ENCODE results near the gene THBS4. TPM values are rescaled to one million over a fixed set of nuclear protein-coding genes. Genes with fewer than 3 reads are reported as not detected.

The THBS4 gene
- total and polyA plus RNA-seq, 9 of the 15 experiments (the other 6 are each of a cell fraction or from before 2014, with no cell fraction given): 0.07 to 0.08 TPM; not detected in 7

GRCh38 chr5:80048084-80048780 lies 13.1 kb downstream of the THBS4 start:
- CTCF ChIA-PET (ENCODE audit: low intra/inter-chr PET ratio): no interaction called here
- Histone ChIP-seq H3K27me3 (ENCODE audit: control insufficient read depth in 2 of 2, insufficient read depth in 2 of 2, low read length in 2 of 2) (peaks cover 13 to 16% of the 10 kb centered on the region in 2 experiments; a peak in 4 of 5 replicates), H3K9me1 (ENCODE audit: control insufficient read depth, insufficient read depth, low read length) (no peaks in the 10 kb centered on the region), H3K4me3 (no peak overlapping the region), H3K9me3 (replicated peaks; ENCODE audit: control insufficient read depth, insufficient read depth, low read depth, low read length) (no peaks in the 10 kb centered on the region), H3K27ac (ENCODE audit: extremely low read depth, low read depth, low read length) (no peak overlapping the region), H4K20me1 (replicated peaks; ENCODE audit: control insufficient read depth, insufficient read depth, low read length) (no peaks in the 10 kb centered on the region), H3K4me1 (replicated peaks in 1 of 2; ENCODE audit: control insufficient read depth in 2 of 2, insufficient read depth in 2 of 2, low read length in 2 of 2) (no peaks in the 10 kb centered on the region), H2AFZ (ENCODE audit: low read depth, low read length) (no peak overlapping the region), H3K9ac (ENCODE audit: insufficient read depth in 1 of 2, low read depth in 2 of 2, low read length in 2 of 2) (no peak overlapping the region), H3K79me2 (ENCODE audit: control insufficient read depth, insufficient read depth, low read length) (no peaks in the 10 kb centered on the region), H3K36me3 (ENCODE audit: control insufficient read depth, insufficient read depth, low read length) (no peaks in the 10 kb centered on the region), H3K4me2 (ENCODE audit: insufficient read depth, low read length) (no peak overlapping the region)
- intact Hi-C loops (cut with micrococcal nuclease) (no loop called here), in situ Hi-C loops (cut with MboI) (no loop called here)
- no peak for FAIRE-seq
- no peak for DNase-seq (ENCODE audit: extremely low read depth in 1 of 4, low spot score in 3 of 4)
- TF ChIP-seq NONO (IDR thresholded peaks at IDR 0.05; ENCODE audit: low read depth in 2 of 2, low read length in 1 of 2) (no peak), NRF1 (conservative IDR thresholded peaks at IDR 0.05 in 1 of 2, IDR thresholded peaks at IDR 0.05 in 1 of 2) (no peak), NFYB (IDR thresholded peaks at IDR 0.05; ENCODE audit: extremely low read depth, insufficient read length) (no peak), DNMT1 (IDR thresholded peaks at IDR 0.05) (no peak), GABPA (tag; conservative IDR thresholded peaks at IDR 0.05; ENCODE audit: low read depth) (no peak), ZNF354B (CRISPR knock-in tag; IDR thresholded peaks at IDR 0.05) (no peak), BCOR (IDR thresholded peaks at IDR 0.05) (no peak), ZNF224 (CRISPR knock-in tag; IDR thresholded peaks at IDR 0.05) (no peak), RBM39 (optimal IDR thresholded peaks at IDR 0.05; ENCODE audit: low read depth, low read length) (no peak), ZNF717 (CRISPR knock-in tag; IDR thresholded peaks at IDR 0.05) (no peak), TCFL5 (CRISPR knock-in tag; conservative IDR thresholded peaks at IDR 0.05) (no peak), TGIF2 (CRISPR knock-in tag; IDR thresholded peaks at IDR 0.05) (no peak), PHTF2 (CRISPR knock-in tag; IDR thresholded peaks at IDR 0.05) (no peak), ETV1 (tag; conservative IDR thresholded peaks at IDR 0.05; ENCODE audit: low read depth) (no peak), NR4A1 (CRISPR knock-in tag; IDR thresholded peaks at IDR 0.05) (no peak), NR4A1 (tag; IDR thresholded peaks at IDR 0.05) (no peak)
- no TSS peak for BruUV-seq (replicated peaks)
- POLR2A ChIA-PET: no interaction called here
- no peak for ATAC-seq
